Mesendoderm (in vitro differentiated cells): ENCODE data around the gene CCL2.

ENCODE experiments used
- DNase-seq: peaks from one replicate; pipeline ENCODE4 v3.0.0; 2013
- H2AK5ac ChIP-seq: 2 replicates; pipeline ENCODE4 v1.6.1; 2013; ENCODE audit warnings: low read length, inconsistent platforms
- H2BK120ac ChIP-seq: 2 replicates; pipeline ENCODE4 v1.6.1; 2013; ENCODE audit warnings: low read depth, mild to moderate bottlenecking, low read length, moderate library complexity, mixed read lengths
- H2BK15ac ChIP-seq: replicated peaks from 2 replicates; pipeline ENCODE4 v1.6.1; 2013; ENCODE audit warnings: low read depth, mild to moderate bottlenecking, moderate library complexity
- H2BK5ac ChIP-seq: 2 replicates; pipeline ENCODE4 v1.6.1; 2013; ENCODE audit warnings: low read length, inconsistent platforms
- H3K18ac ChIP-seq: 2 replicates; pipeline ENCODE4 v1.6.1; 2013; ENCODE audit warnings: mild to moderate bottlenecking, low read length, mixed read lengths
- H3K23ac ChIP-seq: one replicate; pipeline ENCODE4 v1.6.1; 2013; ENCODE audit warnings: low read length
- H3K27ac ChIP-seq: 2 replicates; pipeline ENCODE4 v1.5.1; 2013; ENCODE audit warnings: low read depth, mild to moderate bottlenecking, inconsistent platforms, low read length, moderate library complexity
- H3K27me3 ChIP-seq: 2 replicates; pipeline ENCODE4 v1.6.1; 2013; ENCODE audit warnings: low read length, control low read depth, mild to moderate bottlenecking, inconsistent platforms; ENCODE audit not compliant: insufficient read depth, poor library complexity
- H3K36me3 ChIP-seq: 2 replicates; pipeline ENCODE4 v1.6.1; 2013; ENCODE audit warnings: low read length, inconsistent platforms; ENCODE audit not compliant: control insufficient read depth, insufficient read depth
- H3K4ac ChIP-seq: one replicate; pipeline ENCODE4 v1.6.1; 2013; ENCODE audit warnings: low read depth, mild to moderate bottlenecking, low read length, moderate library complexity
- H3K4me1 ChIP-seq: 2 replicates; pipeline ENCODE4 v1.6.1; 2013; ENCODE audit warnings: low read depth, low read length, inconsistent platforms; ENCODE audit not compliant: control insufficient read depth
- H3K4me2 ChIP-seq: 2 replicates; pipeline ENCODE4 v1.6.1; 2013; ENCODE audit warnings: low read length
- H3K4me3 ChIP-seq: 2 replicates; pipeline ENCODE4 v1.5.1; 2013; ENCODE audit warnings: mild to moderate bottlenecking, low read length
- H3K56ac ChIP-seq: one replicate; pipeline ENCODE4 v1.6.1; 2013; ENCODE audit warnings: low read length
- H3K79me1 ChIP-seq: 2 replicates; pipeline ENCODE4 v1.6.1; 2013; ENCODE audit warnings: low read length, inconsistent platforms
- H3K79me2 ChIP-seq: 2 replicates; pipeline ENCODE4 v1.6.1; 2013; ENCODE audit warnings: mild to moderate bottlenecking, low read length; ENCODE audit not compliant: control insufficient read depth, insufficient read depth
- H3K9ac ChIP-seq: 2 replicates; pipeline ENCODE4 v1.6.1; 2013; ENCODE audit warnings: low read length, inconsistent platforms
- H4K5ac ChIP-seq: one replicate; pipeline ENCODE4 v1.6.1; 2013; ENCODE audit warnings: low read length
- H4K8ac ChIP-seq: one replicate; pipeline ENCODE4 v1.6.1; 2013; ENCODE audit warnings: low read depth, mild to moderate bottlenecking, control low read depth, low read length, moderate library complexity
- WGBS: extraction: QIAGEN DNeasy Blood & Tissue Kit; methylation state at CpG from one replicate; pipeline ENCODE4 v1.1.7; 2013; ENCODE audit warnings: low lambda C conversion rate, missing lambda C conversion rate; ENCODE audit not compliant: insufficient coverage; ENCODE audit errors: extremely low coverage; 5-methylcytosine and 5-hydroxymethylcytosine counted together

Gene CCL2

DNA sequence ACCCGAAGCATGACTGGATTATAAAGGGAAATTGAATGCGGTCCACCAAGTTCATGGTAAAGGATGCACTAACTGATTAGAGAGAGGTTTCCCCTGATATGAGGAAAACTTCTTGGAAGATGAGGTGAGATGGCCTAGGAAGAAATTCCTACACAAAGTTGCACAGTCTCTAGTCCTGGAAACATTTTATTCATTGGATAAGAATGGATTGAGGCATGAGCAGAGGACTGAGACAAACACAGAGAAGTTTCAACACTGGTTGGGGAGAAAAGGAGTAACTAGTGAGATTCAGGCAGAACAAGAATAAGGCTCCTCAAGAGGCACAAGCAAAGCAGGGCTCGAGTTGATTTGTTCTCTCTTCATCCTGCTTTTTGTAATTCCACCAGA is 2.0 kb upstream of the CCL2 start:
- Histone ChIP-seq H3K4me3 (no peak overlapping the region), H3K79me2 (no peaks in the 10 kb centered on the region), H3K56ac (no peak overlapping the region), H3K4me1 (peaks cover 30% of the 10 kb centered on the region), H3K23ac (no peak overlapping the region), H2BK15ac (peak overlapping the region; percentile 46), H3K4ac (peak overlapping the region; percentile 58), H4K8ac (no peak overlapping the region), H2BK5ac (no peak overlapping the region), H3K27ac (no peak overlapping the region), H2AK5ac (no peak overlapping the region), H4K5ac (no peak overlapping the region), H3K36me3 (no peaks in the 10 kb centered on the region), H3K79me1 (no peaks in the 10 kb centered on the region), H3K18ac (peak overlapping the region; percentile 64), H3K27me3 (no peaks in the 10 kb centered on the region), H3K9ac (no peak overlapping the region), H2BK120ac (peak overlapping the region; percentile 35), H3K4me2 (no peak overlapping the region)
- DNase-seq: no peak
- no CpG with 5 or more reads among the region's 3 CpGs for WGBS

DNA sequence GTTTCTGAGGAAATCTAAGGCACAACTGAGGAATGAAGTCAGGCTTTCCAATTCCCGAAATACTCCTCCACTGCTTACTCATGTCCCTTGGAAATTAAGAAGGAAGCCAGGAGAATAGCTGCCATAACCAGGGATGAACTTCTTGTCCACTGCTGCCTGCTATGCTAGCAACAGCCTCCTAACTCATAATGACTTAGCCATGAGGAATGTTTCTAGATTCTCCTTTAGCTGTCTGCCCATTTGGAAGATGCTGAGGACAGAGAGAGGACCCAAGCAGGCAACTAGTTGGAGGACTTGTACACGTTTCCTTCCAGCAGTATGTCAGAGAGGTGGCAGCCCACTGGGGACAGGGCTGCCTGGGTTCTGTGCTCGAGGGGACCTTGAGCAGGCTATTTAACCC is 939 bp upstream of the CCL2 start:
- no peak overlapping the region for H3K23ac ChIP-seq
- no peak overlapping the region for H3K27ac ChIP-seq
- peak; percentile 42 for DNase-seq
- H4K8ac ChIP-seq: no peak overlapping the region
- peak overlapping the region; percentile 87 for H3K56ac ChIP-seq
- H2BK120ac ChIP-seq: no peak overlapping the region
- H3K79me1 ChIP-seq: no peaks in the 10 kb centered on the region
- no peak overlapping the region for H3K9ac ChIP-seq
- no peaks in the 10 kb centered on the region for H3K36me3 ChIP-seq
- H3K4me1 ChIP-seq: peaks cover 30% of the 10 kb centered on the region
- no peak overlapping the region for H2AK5ac ChIP-seq
- WGBS: no CpG with 5 or more reads among the region's 3 CpGs
- no peaks in the 10 kb centered on the region for H3K27me3 ChIP-seq
- no peak overlapping the region for H3K4me2 ChIP-seq
- peak overlapping the region; percentile 73 for H3K18ac ChIP-seq
- H4K5ac ChIP-seq: no peak overlapping the region
- no peak overlapping the region for H2BK15ac ChIP-seq
- peak overlapping the region; percentile 1 for H3K4ac ChIP-seq
- H2BK5ac ChIP-seq: peak overlapping the region; percentile 26
- H3K4me3 ChIP-seq: no peak overlapping the region
- H3K79me2 ChIP-seq: no peaks in the 10 kb centered on the region

- no CpG with 5 or more reads among the region's 5 CpGs for WGBS
- Histone ChIP-seq H3K4me1 (peaks cover 30% of the 10 kb centered on the region), H3K27me3 (no peaks in the 10 kb centered on the region), H2BK120ac (peak overlapping the region; percentile 82), H2BK15ac (no peak overlapping the region), H3K56ac (peak overlapping the region; percentile 88), H3K23ac (no peak overlapping the region), H3K4me2 (peak overlapping the region; percentile 79), H3K36me3 (no peaks in the 10 kb centered on the region), H3K18ac (peak overlapping the region; percentile 89), H3K4ac (no peak overlapping the region), H2AK5ac (peak overlapping the region; percentile 61), H3K9ac (peak overlapping the region; percentile 87), H3K79me1 (no peaks in the 10 kb centered on the region), H3K4me3 (peak overlapping the region; percentile 44), H2BK5ac (peak overlapping the region; percentile 84), H4K8ac (no peak overlapping the region), H4K5ac (no peak overlapping the region), H3K27ac (peak overlapping the region; percentile 90), H3K79me2 (no peaks in the 10 kb centered on the region)
- no peak for DNase-seq
Measured at GRCh38 chr17:34255381-34255732, 272 bp downstream of the CCL2 start.

GRCh38 chr17:34255841-34256240 is 756 bp downstream of the CCL2 start:
- Histone ChIP-seq H3K4me1 (peaks cover 28% of the 10 kb centered on the region), H3K23ac (no peak overlapping the region), H2BK15ac (no peak overlapping the region), H2AK5ac (peak overlapping the region; percentile 20), H3K27ac (peak overlapping the region; percentile 90), H3K18ac (peak overlapping the region; percentile 89), H2BK5ac (no peak overlapping the region), H2BK120ac (peak overlapping the region; percentile 82), H3K56ac (peak overlapping the region; percentile 88), H3K27me3 (no peaks in the 10 kb centered on the region), H4K5ac (no peak overlapping the region), H3K4me3 (no peak overlapping the region), H3K9ac (peak overlapping the region; percentile 87), H3K4ac (peak overlapping the region; percentile 46), H3K4me2 (peak overlapping the region; percentile 79), H4K8ac (no peak overlapping the region), H3K79me2 (no peaks in the 10 kb centered on the region), H3K36me3 (no peaks in the 10 kb centered on the region), H3K79me1 (no peaks in the 10 kb centered on the region)
- no peak for DNase-seq
- no CpG with 5 or more reads among the region's 1 CpG for WGBS

- H3K36me3 ChIP-seq: no peaks in the 10 kb centered on the region
- no peak overlapping the region for H3K9ac ChIP-seq
- no peak overlapping the region for H2BK120ac ChIP-seq
- H3K4ac ChIP-seq: no peak overlapping the region
- H3K18ac ChIP-seq: no peak overlapping the region
- no peaks in the 10 kb centered on the region for H3K79me2 ChIP-seq
- no peak overlapping the region for H2AK5ac ChIP-seq
- no peak overlapping the region for H4K5ac ChIP-seq
- no peaks in the 10 kb centered on the region for H3K27me3 ChIP-seq
- H3K56ac ChIP-seq: no peak overlapping the region
- H2BK5ac ChIP-seq: no peak overlapping the region
- H3K27ac ChIP-seq: no peak overlapping the region
- H2BK15ac ChIP-seq: no peak overlapping the region
- no peak for DNase-seq
- H3K4me2 ChIP-seq: no peak overlapping the region
- peaks cover 15% of the 10 kb centered on the region for H3K4me1 ChIP-seq
- WGBS: no CpG with 5 or more reads among the region's 5 CpGs
- H3K79me1 ChIP-seq: no peaks in the 10 kb centered on the region
- no peak overlapping the region for H4K8ac ChIP-seq
- H3K23ac ChIP-seq: no peak overlapping the region
- no peak overlapping the region for H3K4me3 ChIP-seq
Measured at GRCh38 chr17:34257299-34257985, 2.4 kb downstream of the CCL2 start.

DNA sequence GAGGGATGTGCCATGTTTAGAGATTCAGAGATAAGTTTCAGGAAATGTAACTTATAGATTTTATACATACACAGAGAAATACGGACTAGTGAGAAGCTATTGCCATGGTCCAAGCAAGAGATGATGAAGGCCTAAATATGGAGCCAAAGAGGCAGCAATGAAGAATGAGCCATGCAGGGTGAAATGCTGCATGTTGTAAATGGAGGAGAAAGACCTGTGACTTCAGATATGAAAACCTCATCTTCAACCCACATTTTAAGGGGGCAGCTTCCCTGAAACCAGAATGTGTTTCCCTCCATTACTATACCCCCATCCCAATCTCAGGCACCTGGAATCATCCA is 2.9 kb downstream of the CCL2 start:
- Histone ChIP-seq H4K8ac (no peak overlapping the region), H3K4ac (no peak overlapping the region), H2BK5ac (no peak overlapping the region), H3K18ac (no peak overlapping the region), H3K79me1 (no peaks in the 10 kb centered on the region), H2BK120ac (no peak overlapping the region), H3K9ac (no peak overlapping the region), H2BK15ac (no peak overlapping the region), H3K27me3 (no peaks in the 10 kb centered on the region), H3K79me2 (no peaks in the 10 kb centered on the region), H3K4me2 (no peak overlapping the region), H3K23ac (no peak overlapping the region), H3K56ac (no peak overlapping the region), H3K4me3 (no peak overlapping the region), H3K4me1 (peaks cover 11% of the 10 kb centered on the region), H3K36me3 (no peaks in the 10 kb centered on the region), H4K5ac (no peak overlapping the region), H2AK5ac (no peak overlapping the region), H3K27ac (no peak overlapping the region)
- DNase-seq: no peak
- WGBS: no CpG with 5 or more reads among the region's 1 CpG
